Loucy (cell line): Measurements from ENCODE around the gene RABL6.

Source experiments
- H2AFZ ChIP-seq: fragments of 200-600 bp; sonication (generic); 2 replicates; pipeline ENCODE4 v1.6.0; 2016; ENCODE audit warnings: antibody characterized with exemption, mild to moderate bottlenecking, low read length, moderate library complexity
- H3F3A ChIP-seq: fragments of 200-600 bp; 2 replicates; pipeline ENCODE4 v1.6.0; 2016; ENCODE audit warnings: antibody characterized with exemption, low read depth, mild to moderate bottlenecking
- H3K27me3 ChIP-seq: fragments of 200-600 bp; sonication (generic); 2 replicates; pipeline ENCODE4 v1.6.1; 2014; ENCODE audit warnings: low read length, mild to moderate bottlenecking; ENCODE audit not compliant: insufficient read depth, poor library complexity, severe bottlenecking
- H3K36me3 ChIP-seq: fragments of 200-600 bp; sonication (generic); 2 replicates; pipeline ENCODE4 v1.6.1; 2016; ENCODE audit warnings: low read length; ENCODE audit not compliant: insufficient read depth
- H3K4me1 ChIP-seq: fragments of 200-600 bp; sonication (generic); 2 replicates; pipeline ENCODE4 v1.5.1; 2014; ENCODE audit warnings: low read length, mild to moderate bottlenecking; ENCODE audit not compliant: insufficient read depth, poor library complexity, severe bottlenecking
- H3K4me2 ChIP-seq: fragments of 200-600 bp; sonication (generic); 2 replicates; pipeline ENCODE4 v1.6.0; 2014; ENCODE audit warnings: antibody characterized with exemption, low read length, low read depth, mild to moderate bottlenecking; ENCODE audit not compliant: poor library complexity, severe bottlenecking
- H3K4me3 ChIP-seq: fragments of 200-600 bp; sonication (generic); 2 replicates; pipeline ENCODE4 v1.5.1; 2014; ENCODE audit warnings: low read length, mild to moderate bottlenecking, mixed read lengths; ENCODE audit not compliant: poor library complexity, severe bottlenecking
- H3K79me2 ChIP-seq: fragments of 200-600 bp; sonication (generic); 2 replicates; pipeline ENCODE4 v1.6.1; 2014; ENCODE audit warnings: low read length; ENCODE audit not compliant: insufficient read depth
- H3K9ac ChIP-seq: fragments of 200-600 bp; sonication (generic); 2 replicates; pipeline ENCODE4 v1.6.0; 2014; ENCODE audit warnings: mild to moderate bottlenecking, low read depth, low read length, moderate library complexity; ENCODE audit not compliant: poor library complexity, severe bottlenecking
- H3K9me2 ChIP-seq: fragments of 200-600 bp; sonication (generic); replicated peaks from 2 replicates; pipeline ENCODE4 v1.6.1; 2016; ENCODE audit warnings: low read depth, low read length, mixed read lengths
- H3K9me3 ChIP-seq: fragments of 200-600 bp; sonication (generic); 2 replicates; pipeline ENCODE4 v1.6.1; 2014; ENCODE audit warnings: mild to moderate bottlenecking, antibody characterized with exemption, low read length, low read depth; ENCODE audit not compliant: insufficient read depth
- H4K20me1 ChIP-seq: fragments of 200-600 bp; sonication (generic); 2 replicates; pipeline ENCODE4 v1.6.0; 2014; ENCODE audit warnings: antibody characterized with exemption, low read length, mild to moderate bottlenecking; ENCODE audit not compliant: insufficient read depth, poor library complexity, severe bottlenecking
- EZH2phosphoT487 ChIP-seq: fragments of 200-600 bp; IDR thresholded peaks from 2 replicates; pipeline ENCODE4 v1.6.1; 2018; ENCODE audit warnings: antibody characterized with exemption, mild to moderate bottlenecking, moderate library complexity, borderline replicate concordance
- TF ChIP-seq, protein P1 (sequence below): fragments of 200-600 bp; sonication (generic); conservative IDR thresholded peaks from 2 replicates; pipeline ENCODE4 v1.5.1; 2014; ENCODE audit warnings: mild to moderate bottlenecking, antibody characterized with exemption, low read length

RABL6 gene

GRCh38 chr9:136808806-136809158 lies 1.0 kb downstream of the RABL6 start:
- Histone ChIP-seq H3K36me3 (no peaks in the 10 kb centered on the region), H3K79me2 (peaks cover 71% of the 10 kb centered on the region), H3K27me3 (no peaks in the 10 kb centered on the region), H2AFZ (no peak overlapping the region), H4K20me1 (peaks cover 41% of the 10 kb centered on the region), H3K4me3 (peak overlapping the region; percentile 84), H3K4me2 (peak overlapping the region; percentile 91), H3K9ac (peak overlapping the region; percentile 70), H3F3A (no peaks in the 10 kb centered on the region), H3K9me3 (no peaks in the 10 kb centered on the region), H3K4me1 (peaks cover 54% of the 10 kb centered on the region), H3K9me2 (no peaks in the 10 kb centered on the region)
- TF ChIP-seq EZH2phosphoT487, result no peak
- TF ChIP-seq, protein P1, sequence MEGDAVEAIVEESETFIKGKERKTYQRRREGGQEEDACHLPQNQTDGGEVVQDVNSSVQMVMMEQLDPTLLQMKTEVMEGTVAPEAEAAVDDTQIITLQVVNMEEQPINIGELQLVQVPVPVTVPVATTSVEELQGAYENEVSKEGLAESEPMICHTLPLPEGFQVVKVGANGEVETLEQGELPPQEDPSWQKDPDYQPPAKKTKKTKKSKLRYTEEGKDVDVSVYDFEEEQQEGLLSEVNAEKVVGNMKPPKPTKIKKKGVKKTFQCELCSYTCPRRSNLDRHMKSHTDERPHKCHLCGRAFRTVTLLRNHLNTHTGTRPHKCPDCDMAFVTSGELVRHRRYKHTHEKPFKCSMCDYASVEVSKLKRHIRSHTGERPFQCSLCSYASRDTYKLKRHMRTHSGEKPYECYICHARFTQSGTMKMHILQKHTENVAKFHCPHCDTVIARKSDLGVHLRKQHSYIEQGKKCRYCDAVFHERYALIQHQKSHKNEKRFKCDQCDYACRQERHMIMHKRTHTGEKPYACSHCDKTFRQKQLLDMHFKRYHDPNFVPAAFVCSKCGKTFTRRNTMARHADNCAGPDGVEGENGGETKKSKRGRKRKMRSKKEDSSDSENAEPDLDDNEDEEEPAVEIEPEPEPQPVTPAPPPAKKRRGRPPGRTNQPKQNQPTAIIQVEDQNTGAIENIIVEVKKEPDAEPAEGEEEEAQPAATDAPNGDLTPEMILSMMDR, result no peak

DNA sequence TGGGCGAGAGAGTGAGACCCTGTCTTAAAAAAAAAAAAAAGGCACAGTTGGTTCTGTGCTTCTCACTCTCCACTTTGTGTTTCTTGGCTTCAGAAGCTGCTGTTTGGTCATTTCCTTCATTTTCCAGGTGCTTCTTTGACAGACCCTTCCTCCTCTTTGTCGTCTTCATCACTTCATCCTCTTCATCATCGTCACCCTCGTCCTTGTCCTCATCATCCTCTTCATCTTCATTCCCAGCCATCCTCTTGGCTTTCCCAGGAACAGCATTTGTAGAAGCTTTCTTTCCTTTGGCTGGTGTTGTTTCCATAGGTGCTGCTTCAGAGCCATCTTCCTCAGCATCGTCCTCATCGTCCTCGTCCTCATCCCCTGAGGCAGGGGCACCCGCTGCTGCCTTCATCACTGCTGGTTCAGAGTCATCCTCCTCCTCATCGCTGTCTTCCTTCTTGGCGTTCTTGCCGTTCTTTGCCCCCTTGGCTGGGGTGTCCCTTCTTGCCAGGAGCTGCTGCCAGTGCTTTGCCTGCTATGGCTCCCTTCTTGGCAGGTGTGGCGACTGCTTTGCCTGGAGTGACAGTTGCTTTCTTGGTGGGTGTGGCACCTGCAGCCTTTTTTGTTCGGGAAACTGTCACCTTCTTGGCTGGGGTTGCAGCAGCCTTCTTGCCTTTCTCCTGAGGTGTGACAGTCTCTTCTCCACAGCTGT lies 7.1 kb downstream of the RABL6 start:
- Histone ChIP-seq H2AFZ (no peak overlapping the region), H3K4me2 (no peak overlapping the region), H3K9ac (no peak overlapping the region), H3K9me3 (no peaks in the 10 kb centered on the region), H3K79me2 (peaks cover 45% of the 10 kb centered on the region), H3F3A (no peaks in the 10 kb centered on the region), H3K4me1 (peaks cover 28% of the 10 kb centered on the region), H3K9me2 (no peaks in the 10 kb centered on the region), H4K20me1 (peaks cover 17% of the 10 kb centered on the region), H3K36me3 (no peaks in the 10 kb centered on the region), H3K27me3 (no peaks in the 10 kb centered on the region), H3K4me3 (no peak overlapping the region)
- TF ChIP-seq, protein P1, result no peak
- TF ChIP-seq EZH2phosphoT487, result no peak

DNA sequence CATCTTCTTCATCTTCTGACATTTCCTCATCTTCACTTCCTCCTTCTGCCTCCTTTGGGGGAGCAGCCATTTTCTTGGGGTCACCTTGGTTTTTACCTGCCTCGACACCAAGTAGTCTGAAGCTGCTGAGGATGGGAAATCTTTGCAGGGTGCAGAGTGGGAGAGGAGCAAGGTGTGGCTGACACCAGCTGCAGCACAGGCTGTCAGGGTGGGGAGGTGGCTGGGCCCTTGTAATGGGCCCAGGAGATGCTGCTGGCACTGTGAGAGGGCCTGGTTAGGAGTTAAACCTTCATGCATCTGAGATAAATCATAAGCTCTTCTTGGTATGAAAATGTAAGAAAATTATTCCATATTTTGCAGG lies 7.7 kb downstream of the RABL6 start:
- no peaks in the 10 kb centered on the region for H3K36me3 ChIP-seq
- H3K9ac ChIP-seq, result no peak overlapping the region
- no peak overlapping the region for H2AFZ ChIP-seq
- peaks cover 12% of the 10 kb centered on the region for H4K20me1 ChIP-seq
- peaks cover 23% of the 10 kb centered on the region for H3K4me1 ChIP-seq
- H3K9me3 ChIP-seq, result no peaks in the 10 kb centered on the region
- H3F3A ChIP-seq, result no peaks in the 10 kb centered on the region
- TF ChIP-seq, protein P1, result no peak
- H3K9me2 ChIP-seq, result no peaks in the 10 kb centered on the region
- peaks cover 40% of the 10 kb centered on the region for H3K79me2 ChIP-seq
- H3K4me2 ChIP-seq, result no peak overlapping the region
- no peaks in the 10 kb centered on the region for H3K27me3 ChIP-seq
- H3K4me3 ChIP-seq, result no peak overlapping the region
